NCI-H1105 treated with DMSO at 0.1 percent for 48 hours (cell line): ENCODE results near the gene UCKL1.
"Not testable (repeated sequence)": the region's sequence is repeated elsewhere in the genome, so short reads cannot be mapped to it uniquely, and the experiment has no call there.

ENCODE experiments used
- DNase-seq: peaks from one replicate; lab custom pipeline; 2025; lab: John Stamatoyannopoulos, UW

UCKL1 gene

DNA sequence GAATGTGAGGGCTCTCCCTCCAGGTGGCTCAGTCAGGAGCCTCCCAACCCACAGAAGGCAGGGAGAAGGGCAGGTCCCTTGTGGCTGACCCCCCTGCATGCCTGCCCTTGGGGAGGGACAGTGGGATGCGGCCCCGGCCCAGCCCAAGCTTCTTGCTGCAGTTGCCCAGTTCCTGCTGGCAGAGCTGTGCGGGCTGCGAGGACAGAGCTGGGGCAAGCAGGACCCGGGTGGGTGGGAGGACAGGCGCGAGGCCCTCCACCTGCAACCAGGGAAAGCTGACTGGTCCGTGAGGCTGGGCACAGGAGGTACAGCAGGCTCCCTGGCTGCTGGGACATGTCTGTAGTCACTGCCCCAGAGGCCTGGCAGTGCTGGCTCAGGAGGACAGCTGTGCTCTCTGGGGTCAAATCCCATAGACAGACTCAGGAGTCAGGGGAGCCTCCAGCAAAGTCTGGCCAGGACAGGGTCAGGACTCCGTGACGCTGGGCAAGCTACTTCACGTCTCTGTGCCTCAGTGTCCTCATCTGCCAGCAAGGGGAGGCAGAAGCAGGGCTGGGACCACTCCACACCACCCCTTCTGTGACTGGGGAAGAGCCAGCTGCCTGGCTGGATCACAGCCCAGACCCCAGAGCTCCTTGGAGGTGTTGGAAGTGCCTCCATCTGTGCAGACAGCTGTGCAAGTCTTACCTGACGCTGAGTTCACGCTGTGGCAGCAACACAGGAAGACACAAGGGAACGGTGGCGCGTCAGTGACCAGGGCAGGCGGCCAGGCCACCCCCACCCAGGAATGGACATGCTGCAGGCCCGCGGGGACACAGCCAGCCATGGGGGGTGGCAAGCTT lies 13.0 kb downstream of the UCKL1 start:
- DNase-seq = no peak

GRCh38 chr20:63942250-63942951 lies 13.8 kb downstream of the UCKL1 start:
- DNase-seq = no peak

DNA sequence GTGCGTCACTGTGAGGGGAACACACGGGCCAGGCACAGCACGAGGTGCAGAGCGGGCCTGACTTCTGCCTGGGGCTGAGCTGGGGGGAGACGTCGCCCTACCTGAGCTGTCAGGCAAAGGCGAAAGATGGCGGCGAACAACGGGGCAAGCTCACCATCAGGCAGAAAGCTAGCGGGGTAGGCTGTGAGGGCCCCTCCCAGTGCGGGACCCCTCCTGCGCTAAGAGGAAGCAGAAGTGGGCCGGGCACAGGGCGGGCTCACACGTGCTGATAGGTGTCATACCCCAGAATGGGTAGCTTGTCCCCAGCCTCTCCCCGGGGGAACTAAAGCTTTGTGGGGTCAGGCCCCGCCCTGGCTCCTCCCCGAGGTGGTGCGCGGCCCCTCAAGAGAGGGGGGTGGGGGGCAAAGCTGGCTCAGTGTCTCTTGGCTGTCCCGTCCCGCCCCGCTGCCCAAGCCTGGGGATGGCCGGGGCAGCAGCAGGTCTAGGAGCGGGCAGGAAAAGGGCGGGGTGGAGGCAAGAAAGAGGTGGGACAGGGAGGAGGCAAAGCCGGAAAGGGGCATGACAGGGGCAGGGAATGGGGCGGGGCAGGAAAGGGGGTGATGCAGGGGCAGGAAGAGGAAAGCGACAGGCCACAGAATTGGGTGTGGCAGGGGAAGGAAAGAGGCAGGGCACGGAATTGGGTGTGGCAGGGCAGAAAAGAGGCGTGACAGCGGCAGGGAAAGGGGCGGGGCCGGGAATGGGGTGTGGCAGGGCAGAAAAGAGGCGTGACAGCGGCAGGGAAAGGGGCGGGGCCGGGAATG lies 14.7 kb downstream of the UCKL1 start:
- DNase-seq = no peak

DNA sequence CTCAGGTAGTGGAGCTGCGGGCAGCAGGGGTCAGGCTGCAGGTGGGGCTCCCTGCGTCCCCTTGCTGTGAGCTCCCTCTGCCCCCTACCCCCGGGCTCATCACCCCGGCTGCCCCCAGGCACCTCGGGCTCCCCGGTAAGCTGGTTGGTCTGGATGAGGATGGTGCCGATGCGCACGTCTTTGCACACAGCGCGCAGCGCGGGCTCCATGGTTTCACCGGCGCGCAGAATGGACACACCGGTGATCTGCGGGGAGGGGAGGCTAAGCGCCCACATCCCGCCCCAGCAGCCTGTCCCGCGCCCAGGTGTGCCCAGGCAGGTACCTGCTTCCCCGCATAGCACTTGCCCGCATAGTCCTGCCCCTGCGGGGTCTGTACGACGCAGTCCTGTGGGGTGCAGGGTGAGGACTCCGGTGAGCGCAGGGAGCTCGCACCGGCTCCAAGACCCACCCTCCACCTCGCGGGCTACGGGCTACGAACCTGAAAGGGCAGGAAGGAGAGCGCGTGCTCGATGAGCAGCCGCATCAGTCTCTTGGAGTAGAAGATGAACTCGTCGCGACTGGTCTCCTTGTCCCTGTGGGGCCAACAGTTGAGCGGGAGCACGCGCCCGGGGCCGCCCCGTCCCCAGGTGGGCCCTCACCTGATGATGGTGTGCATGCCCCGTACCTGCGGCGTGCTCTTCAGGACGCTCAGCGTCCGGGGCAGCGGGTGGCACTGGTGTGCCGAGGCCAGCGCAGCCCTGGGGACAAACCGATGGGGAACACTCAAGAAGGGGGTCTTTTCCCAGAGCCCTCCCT lies 15.5 kb downstream of the UCKL1 start:
- no peak for DNase-seq

GRCh38 chr20:63940071-63940471 lies 16.1 kb downstream of the UCKL1 start:
- DNase-seq = no peak

GRCh38 chr20:63939061-63939935 lies 16.9 kb downstream of the UCKL1 start:
- DNase-seq = no peak

DNA sequence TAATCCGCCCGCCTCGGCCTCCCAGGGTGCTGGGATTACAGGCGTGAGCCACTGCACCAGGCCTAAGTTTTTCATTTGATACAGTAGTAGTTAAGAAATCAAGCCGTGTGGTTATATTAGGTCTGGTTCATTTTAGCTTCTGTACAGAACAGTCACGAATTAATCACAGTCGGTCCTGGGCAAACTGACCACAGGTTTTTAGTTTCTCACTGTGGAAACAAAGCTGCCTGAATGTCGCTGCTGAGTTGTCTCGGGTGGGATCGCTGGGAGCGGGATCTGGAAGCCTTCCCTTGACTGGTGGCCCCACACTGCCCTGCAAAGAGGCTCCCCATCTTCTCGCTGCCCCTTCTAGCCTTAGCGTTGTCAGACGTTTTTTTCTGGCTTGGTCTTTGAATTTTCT lies 18.6 kb downstream of the UCKL1 start:
- no peak for DNase-seq

GRCh38 chr20:63935447-63935846 lies 20.8 kb downstream of the UCKL1 start:
- no peak for DNase-seq

DNA sequence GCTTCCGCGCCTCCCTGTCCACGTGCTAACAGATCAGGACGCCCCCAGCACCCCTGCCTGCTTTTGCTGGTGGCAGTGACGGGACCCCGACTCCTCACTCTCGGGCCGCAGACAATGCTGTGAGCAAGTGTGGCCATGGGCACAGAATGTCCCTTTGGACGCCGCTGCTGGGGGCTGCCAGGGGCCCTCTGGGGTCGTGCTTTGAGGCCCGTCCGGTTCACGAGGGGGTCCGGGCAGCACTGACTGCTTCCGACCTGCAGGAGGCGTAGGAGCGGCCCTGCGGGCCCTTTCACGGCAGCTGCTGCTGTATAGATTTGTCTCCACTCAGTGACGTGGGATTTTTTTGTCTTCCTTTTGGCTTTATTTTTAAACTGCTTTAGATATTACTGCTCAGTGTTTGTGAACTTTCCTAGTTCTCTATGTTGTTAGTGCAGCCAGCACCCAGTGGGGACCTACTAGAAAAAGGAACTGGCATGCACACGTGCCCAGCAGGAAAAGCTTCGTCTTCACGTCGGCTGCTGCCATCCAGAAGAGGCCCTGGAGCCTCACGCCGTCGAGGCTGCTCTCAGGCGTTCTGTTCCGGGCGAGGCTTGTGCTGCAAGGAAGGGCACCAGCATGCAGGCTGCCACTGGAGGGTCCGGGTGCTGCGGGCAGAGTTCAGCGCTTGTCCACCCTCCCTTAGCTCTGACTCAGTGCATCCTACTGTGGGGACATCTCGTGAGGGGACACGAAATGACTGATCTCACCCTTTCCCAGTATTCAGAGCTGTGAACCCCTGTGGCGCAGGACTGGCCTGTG lies 21.7 kb downstream of the UCKL1 start:
- DNase-seq = no peak

- DNase-seq = no peak
Measured at GRCh38 chr20:63933646-63934045, 22.6 kb downstream of the UCKL1 start.

- DNase-seq = no peak
Measured at GRCh38 chr20:63932606-63933160, 23.5 kb downstream of the UCKL1 start.

GRCh38 chr20:63931735-63932134 lies 24.5 kb downstream of the UCKL1 start:
- DNase-seq = no peak

DNA sequence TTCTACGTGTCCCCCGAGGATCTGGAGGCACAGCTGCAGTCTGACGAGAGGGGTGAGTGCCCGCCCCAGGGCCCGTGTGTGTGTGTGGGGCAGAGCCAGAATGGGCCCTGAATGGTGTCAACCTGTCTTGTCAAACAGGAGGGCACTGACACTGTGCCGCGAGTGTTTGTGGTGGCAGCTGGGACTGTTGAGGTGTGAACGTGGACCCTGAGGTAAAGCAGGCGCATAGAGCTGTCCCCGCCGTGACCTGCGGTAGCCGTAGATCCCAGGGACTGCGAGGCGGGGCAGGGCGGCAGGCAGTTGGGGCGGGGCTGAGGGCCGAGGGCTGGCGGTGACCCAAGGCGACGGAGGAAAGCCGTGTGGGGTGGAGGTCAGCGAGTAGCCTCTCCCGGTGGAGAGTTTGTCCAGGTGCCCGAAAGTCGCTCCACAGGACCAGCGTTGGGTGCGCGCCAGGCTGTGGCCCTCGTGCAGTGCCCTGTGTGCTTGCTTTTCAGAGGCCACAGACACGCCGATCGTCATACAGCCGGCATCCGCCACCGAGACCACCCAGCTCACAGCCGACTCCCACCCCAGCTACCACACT lies 25.2 kb downstream of the UCKL1 start:
- DNase-seq = no peak

GRCh38 chr20:63929473-63929883 lies 26.7 kb downstream of the UCKL1 start:
- not testable (repeated sequence) for DNase-seq

GRCh38 chr20:63929071-63929470 lies 27.1 kb downstream of the UCKL1 start:
- no peak for DNase-seq

- DNase-seq = no peak
Measured at GRCh38 chr20:63926298-63926697, 29.9 kb downstream of the UCKL1 start.

GRCh38 chr20:63924241-63924640 lies 32.0 kb downstream of the UCKL1 start:
- no peak for DNase-seq

DNA sequence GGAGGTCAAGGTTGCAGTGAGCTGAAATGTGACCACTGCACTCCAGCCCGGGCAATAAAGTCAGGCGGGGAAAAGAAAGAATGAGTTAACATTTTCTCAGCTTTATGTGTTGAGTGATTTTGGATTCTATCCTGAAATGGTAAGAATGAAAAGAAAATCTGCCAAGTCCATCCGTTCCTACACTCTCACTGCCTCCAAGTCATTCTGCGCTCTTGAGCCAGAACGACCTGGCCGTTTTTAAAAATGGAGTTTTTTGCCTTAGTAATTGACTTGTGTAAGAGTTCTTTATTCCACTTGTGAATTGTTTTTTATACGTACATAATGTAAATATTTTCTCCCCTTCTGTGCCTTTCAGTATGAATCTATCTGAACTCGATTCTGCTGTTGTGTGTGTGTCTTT lies 32.6 kb downstream of the UCKL1 start:
- no peak for DNase-seq

- DNase-seq = no peak
Measured at GRCh38 chr20:63920226-63920625, 36.0 kb downstream of the UCKL1 start.
